CD4-positive, alpha-beta memory T cell (primary cell): Measurements from ENCODE around the gene ZFYVE1. TPM values are rescaled to one million over a fixed set of nuclear protein-coding genes. Genes with fewer than 3 reads are reported as not detected.

Source experiments
- CTCF ChIA-PET: fragments of 350-600 bp; sonication (Branson Sonifier 250); formaldehyde crosslinking; loops from one replicate; lab custom pipeline; 2021; ENCODE audit warnings: inconsistent platforms; ENCODE audit not compliant: partially characterized antibody; lab: Charles Lee
- POLR2A ChIA-PET: fragments of 350-600 bp; sonication (Branson Sonifier 250); formaldehyde crosslinking; loops from one replicate; lab custom pipeline; 2021; ENCODE audit not compliant: partially characterized antibody; lab: Charles Lee
- DNase-seq, 5 donors: peaks; one replicate each; pipeline versions ENCODE4 v3.0.0 to v3.0.0-alpha.2; 2020 to 2022; ENCODE audit warnings: mixed read lengths in 1 of 5
- H3K27ac ChIP-seq: one replicate; pipeline ENCODE4 v1.7.0; 2013; ENCODE audit warnings: low read depth, low read length
- H3K27me3 ChIP-seq: 2 replicates; pipeline ENCODE4 v1.7.0; 2013; ENCODE audit warnings: mild to moderate bottlenecking, low read length, moderate library complexity; ENCODE audit not compliant: insufficient read depth
- H3K36me3 ChIP-seq: 2 replicates; pipeline ENCODE4 v1.7.0; 2013; ENCODE audit warnings: mild to moderate bottlenecking, low read length, moderate library complexity; ENCODE audit not compliant: insufficient read depth
- H3K4me1 ChIP-seq: 2 replicates; pipeline ENCODE4 v1.7.0; 2013; ENCODE audit warnings: mild to moderate bottlenecking, low read length, moderate library complexity; ENCODE audit not compliant: insufficient read depth
- H3K4me3 ChIP-seq, 2 donors: one replicate each; pipeline ENCODE4 v1.7.0; 2013; ENCODE audit warnings: low read length in 2 of 2, mild to moderate bottlenecking in 1 of 2
- H3K9me3 ChIP-seq, 2 donors: one replicate each; pipeline ENCODE4 v1.7.0; 2013; ENCODE audit warnings: low read length in 2 of 2, control low read depth in 1 of 2; ENCODE audit not compliant: control insufficient read depth in 1 of 2
- H3K27ac Mint-ChIP-seq, 7 donors: one replicate each; pipeline ENCODE4 v1.8.0; 2020 to 2021; ENCODE audit warnings: mixed read lengths in 7 of 7, mild to moderate bottlenecking in 6 of 7, inconsistent platforms in 3 of 7, moderate library complexity in 3 of 7
- H3K27me3 Mint-ChIP-seq, 2 donors: one replicate each; pipeline ENCODE4 v1.8.0; 2020 to 2021; ENCODE audit warnings: mixed read lengths in 2 of 2
- H3K36me3 Mint-ChIP-seq, 2 donors: one replicate each; pipeline ENCODE4 v1.8.0; 2020 to 2021; ENCODE audit warnings: mixed read lengths in 2 of 2, inconsistent platforms in 1 of 2, mild to moderate bottlenecking in 1 of 2
- H3K4me1 Mint-ChIP-seq, 4 donors: one replicate each; pipeline ENCODE4 v1.8.0; 2020 to 2021; ENCODE audit warnings: mixed read lengths in 4 of 4, mild to moderate bottlenecking in 1 of 4
- H3K4me3 Mint-ChIP-seq, 8 donors: one replicate each; pipeline ENCODE4 v1.8.0; 2020 to 2021; ENCODE audit warnings: mixed read lengths in 8 of 8, mild to moderate bottlenecking in 7 of 8, moderate library complexity in 6 of 8, inconsistent platforms in 3 of 8
- H3K9me3 Mint-ChIP-seq, 8 donors: one replicate each; pipeline ENCODE4 v1.8.0; 2020 to 2021; ENCODE audit warnings: mixed read lengths in 8 of 8, mild to moderate bottlenecking in 5 of 8, inconsistent platforms in 3 of 8, moderate library complexity in 1 of 8
- intact Hi-C: fragments of 100-400 bp; cut with micrococcal nuclease; formaldehyde crosslinking; loops from one replicate; pipeline ENCODE4 v1.15.1; 2023
- polyA plus RNA-seq, 2 donors: library from polyadenylated mRNA; unstranded; fragments of 300-500 nt; fragmentation: Illumina TruSeq; gene quantifications; one replicate each; pipeline ENCODE4 v1.2.3, GENCODE V29; 2021
- total RNA-seq, 2 experiments: library from RNA; stranded (reverse); gene quantifications; one replicate each; pipeline ENCODE4 v1.2.3, GENCODE V29; 2021

The ZFYVE1 gene
- total and polyA plus RNA-seq, 4 experiments from 2014 or later = 4.5 to 21.5 (median 14.8) TPM

- DNase-seq = no peak
- Histone ChIP-seq H3K27ac (peak overlapping the region; percentile 66), H3K9me3 (no peaks in the 10 kb centered on the region), H3K4me1 (peaks cover 12% of the 10 kb centered on the region), H3K36me3 (no peaks in the 10 kb centered on the region), H3K27me3 (no peaks in the 10 kb centered on the region), H3K4me3 (peak overlapping the region; percentile 48 to 82)
- H3K36me3 Mint-ChIP-seq = peaks cover 0 to 3% of the 10 kb centered on the region in 2 donors
- ChIA-PET CTCF (interaction anchor here (0.9 to 2.6 kb wide), 5 partner anchors 9 to 409 kb away, joined by 3 to 9 read pairs (median 4); no protein-coding TSS in a partner anchor), POLR2A (interaction anchor here (1.2 to 2.6 kb wide), 3 partner anchors 22 to 210 kb away, joined by 3 to 9 read pairs (median 4); partner anchors contain the start of genes DPF3 and PSEN1)
- H3K4me3 Mint-ChIP-seq = peak overlapping the region; percentile 91 to 99 (median 93)
- H3K4me1 Mint-ChIP-seq = peaks cover 5 to 17% (median 12%) of the 10 kb centered on the region in 4 donors
- peaks cover 0 to 6% of the 10 kb centered on the region in 2 donors for H3K27me3 Mint-ChIP-seq
- H3K27ac Mint-ChIP-seq = peak overlapping the region; percentile 93 to 97 (median 95)
- intact Hi-C loops = loop anchor here (1.0 to 10.0 kb wide), 3 partner anchors 32 to 132 kb away; partner anchors contain the start of genes DPF3, RBM25 and ZFYVE1
- no peaks in the 10 kb centered on the region for H3K9me3 Mint-ChIP-seq
Observed at GRCh38 chr14:72925815-72926291, 101.1 kb downstream of the ZFYVE1 start.

GRCh38 chr14:72925171-72925759 lies 101.6 kb downstream of the ZFYVE1 start:
- no peaks in the 10 kb centered on the region for H3K27me3 ChIP-seq
- Mint-ChIP-seq H3K4me3 (peak overlapping the region; percentile 91 to 99 (median 93)), H3K27me3 (peaks cover 0 to 6% of the 10 kb centered on the region in 2 donors), H3K9me3 (no peaks in the 10 kb centered on the region), H3K27ac (peak overlapping the region in 6 of 7 donors; percentile 93 to 97 (median 96)), H3K36me3 (peaks cover 0 to 3% of the 10 kb centered on the region in 2 donors), H3K4me1 (peaks cover 5 to 17% (median 12%) of the 10 kb centered on the region in 4 donors)
- H3K36me3 ChIP-seq = no peaks in the 10 kb centered on the region
- H3K27ac ChIP-seq = peak overlapping the region; percentile 66
- no peak for DNase-seq
- no peaks in the 10 kb centered on the region for H3K9me3 ChIP-seq
- CTCF ChIA-PET = interaction anchor here (0.9 to 2.6 kb wide), 5 partner anchors 8 to 408 kb away, joined by 3 to 9 read pairs (median 4); no protein-coding TSS in a partner anchor
- peak overlapping the region in 1 of 2 donors; percentile 82 for H3K4me3 ChIP-seq
- H3K4me1 ChIP-seq = peaks cover 12% of the 10 kb centered on the region
- POLR2A ChIA-PET = interaction anchor here (2.6 kb wide), 1 partner anchor 31 kb away, joined by 9 read pairs; the partner anchor contains the start of gene DPF3
- intact Hi-C loops = loop anchor here (10.0 kb wide), 1 partner anchor 100 kb away; the partner anchor contains the start of gene ZFYVE1

GRCh38 chr14:72924337-72924736 lies 102.6 kb downstream of the ZFYVE1 start:
- Histone ChIP-seq H3K36me3 (no peaks in the 10 kb centered on the region), H3K9me3 (no peaks in the 10 kb centered on the region), H3K4me1 (peaks cover 12% of the 10 kb centered on the region), H3K4me3 (no peak overlapping the region), H3K27ac (no peak overlapping the region), H3K27me3 (no peaks in the 10 kb centered on the region)
- peaks cover 0 to 3% of the 10 kb centered on the region in 2 donors for H3K36me3 Mint-ChIP-seq
- H3K27ac Mint-ChIP-seq = peak overlapping the region in 1 of 7 donors; percentile 30
- H3K4me1 Mint-ChIP-seq = peaks cover 5 to 17% (median 12%) of the 10 kb centered on the region in 4 donors
- H3K4me3 Mint-ChIP-seq = peak overlapping the region in 1 of 8 donors; percentile 2
- ChIA-PET POLR2A (interaction anchor here (2.6 kb wide), 1 partner anchor 30 kb away, joined by 9 read pairs; the partner anchor contains the start of gene DPF3), CTCF (interaction anchor here (1.6 kb wide), 1 partner anchor 18 kb away, joined by 4 read pairs; no protein-coding TSS in a partner anchor)
- no peaks in the 10 kb centered on the region for H3K9me3 Mint-ChIP-seq
- peaks cover 0 to 6% of the 10 kb centered on the region in 2 donors for H3K27me3 Mint-ChIP-seq
- intact Hi-C loops = loop anchor here (10.0 kb wide), 1 partner anchor 100 kb away; the partner anchor contains the start of gene ZFYVE1
- DNase-seq = no peak

- H3K27ac Mint-ChIP-seq = no peak overlapping the region
- no peak for DNase-seq
- CTCF ChIA-PET = interaction anchor here (4.4 kb wide), 1 partner anchor 17 kb away, joined by 14 read pairs; no protein-coding TSS in a partner anchor
- no peaks in the 10 kb centered on the region for H3K27me3 ChIP-seq
- POLR2A ChIA-PET = no interaction called here
- intact Hi-C loops = loop anchor here (10.0 kb wide), 1 partner anchor 103 kb away; the partner anchor contains the start of gene ZFYVE1
- H3K36me3 ChIP-seq = no peaks in the 10 kb centered on the region
- H3K4me3 Mint-ChIP-seq = no peak overlapping the region
- H3K36me3 Mint-ChIP-seq = peaks cover 0 to 2% of the 10 kb centered on the region in 2 donors
- H3K4me1 ChIP-seq = peaks cover 7% of the 10 kb centered on the region
- H3K9me3 Mint-ChIP-seq = no peaks in the 10 kb centered on the region
- H3K9me3 ChIP-seq = no peaks in the 10 kb centered on the region
- H3K4me1 Mint-ChIP-seq = peaks cover 2 to 9% (median 6%) of the 10 kb centered on the region in 4 donors
- no peak overlapping the region for H3K27ac ChIP-seq
- H3K27me3 Mint-ChIP-seq = peaks cover 0 to 9% of the 10 kb centered on the region in 2 donors
- no peak overlapping the region for H3K4me3 ChIP-seq
Observed at GRCh38 chr14:72921396-72921795, 105.5 kb downstream of the ZFYVE1 start.

- no peak overlapping the region for H3K27ac Mint-ChIP-seq
- POLR2A ChIA-PET = no interaction called here
Observed at GRCh38 chr14:72920008-72920407, 106.9 kb downstream of the ZFYVE1 start.

More at GRCh38 chr14:72920008-72920407, 106.9 kb downstream of the ZFYVE1 start:
- DNase-seq = no peak
- no peaks in the 10 kb centered on the region for H3K36me3 Mint-ChIP-seq
- Histone ChIP-seq H3K4me3 (no peak overlapping the region), H3K4me1 (no peaks in the 10 kb centered on the region), H3K36me3 (no peaks in the 10 kb centered on the region), H3K9me3 (no peaks in the 10 kb centered on the region), H3K27me3 (no peaks in the 10 kb centered on the region), H3K27ac (no peak overlapping the region)
- CTCF ChIA-PET = interaction anchor here (1.1 to 4.4 kb wide), 2 partner anchors 15 to 406 kb away, joined by 4 to 14 read pairs; no protein-coding TSS in a partner anchor
- H3K27me3 Mint-ChIP-seq = peaks cover 2 to 11% of the 10 kb centered on the region in 2 donors
- no peaks in the 10 kb centered on the region for H3K4me1 Mint-ChIP-seq
- intact Hi-C loops = loop anchor here (10.0 kb wide), 1 partner anchor 105 kb away; the partner anchor contains the start of gene ZFYVE1
- no peaks in the 10 kb centered on the region for H3K9me3 Mint-ChIP-seq
- no peak overlapping the region for H3K4me3 Mint-ChIP-seq

Other genes starting within 250 kb of the ZFYVE1 start
- gene DPF3, start 133.0 kb downstream of the ZFYVE1 start, total RNA-seq = under 1 TPM in 1 of 2 experiments, not detected in 1; 0.35 TPM
- gene DPF3, start 133.0 kb downstream of the ZFYVE1 start, polyA plus RNA-seq = under 1 TPM in 1 of 2 donors, not detected in 1; 0.25 TPM
- 10 to 100 TPM; 25.2 to 26.9 TPM for gene DCAF4, start 100.6 kb downstream of the ZFYVE1 start, total RNA-seq
- gene DCAF4, start 100.6 kb downstream of the ZFYVE1 start, polyA plus RNA-seq = 10 to 100 TPM in 1 of 2 donors, 1 to 10 TPM in 1; 7.2 to 10.2 TPM
- gene RBM25, start 31.4 kb upstream of the ZFYVE1 start, total RNA-seq = 100 to 1,000 TPM; 143 to 149 TPM
- gene RBM25, start 31.4 kb upstream of the ZFYVE1 start, polyA plus RNA-seq = 10 to 100 TPM; 28.1 to 63.5 TPM
- gene PSEN1, start 109.4 kb upstream of the ZFYVE1 start, total RNA-seq = 10 to 100 TPM; 47.4 to 51.7 TPM
- 10 to 100 TPM; 36.0 to 36.2 TPM for gene PSEN1, start 109.4 kb upstream of the ZFYVE1 start, polyA plus RNA-seq
- gene PAPLN, start 210.4 kb upstream of the ZFYVE1 start, total RNA-seq = under 1 TPM; 0.11 to 0.17 TPM
- gene PAPLN, start 210.4 kb upstream of the ZFYVE1 start, polyA plus RNA-seq = under 1 TPM; 0.32 to 0.50 TPM